Smooth muscle cell (in vitro differentiated cells): Measurements from ENCODE around the gene NFX1. TPM values are rescaled to one million over a fixed set of nuclear protein-coding genes. Genes with fewer than 3 reads are reported as not detected.
A peak's percentile ranks its signal among the peaks of the same experiment; 100 is the strongest.

Experiments used
- DNase-seq: peaks from one replicate; lab custom pipeline; 2025; ENCODE audit not compliant: unreplicated experiment; lab: John Stamatoyannopoulos, UW
- H2AFZ ChIP-seq: fragments of 200-600 bp; sonication (generic); 2 replicates; pipeline ENCODE4 v1.6.0; 2016; ENCODE audit warnings: antibody characterized with exemption, low read depth, mild to moderate bottlenecking
- H3F3A ChIP-seq: fragments of 200-600 bp; sonication (generic); 2 replicates; pipeline ENCODE4 v1.6.0; 2017; ENCODE audit warnings: antibody characterized with exemption, low read depth
- H3K27ac ChIP-seq: fragments of 200-600 bp; sonication (generic); 2 replicates; pipeline ENCODE4 v1.5.1; 2016; ENCODE audit warnings: low read depth, mild to moderate bottlenecking
- H3K27me3 ChIP-seq: fragments of 200-600 bp; sonication (generic); 2 replicates; pipeline ENCODE4 v1.6.1; 2016; ENCODE audit warnings: low read depth, mild to moderate bottlenecking
- H3K36me3 ChIP-seq: fragments of 200-600 bp; sonication (generic); 2 replicates; pipeline ENCODE4 v1.5.1; 2016; ENCODE audit warnings: low read depth
- H3K4me1 ChIP-seq: fragments of 200-600 bp; sonication (generic); 2 replicates; pipeline ENCODE4 v1.5.1; 2016; ENCODE audit warnings: low read depth
- H3K4me2 ChIP-seq: fragments of 200-600 bp; sonication (generic); 2 replicates; pipeline ENCODE4 v1.6.0; 2016; ENCODE audit warnings: mild to moderate bottlenecking
- H3K4me3 ChIP-seq: fragments of 200-600 bp; sonication (generic); 2 replicates; pipeline ENCODE4 v1.5.1; 2016; ENCODE audit warnings: mild to moderate bottlenecking
- H3K79me2 ChIP-seq: fragments of 200-600 bp; sonication (generic); 2 replicates; pipeline ENCODE4 v1.6.0; 2016; ENCODE audit warnings: low read depth, mild to moderate bottlenecking
- H3K9ac ChIP-seq: fragments of 200-600 bp; sonication (generic); 2 replicates; pipeline ENCODE4 v1.6.0; 2016; ENCODE audit warnings: low read depth
- H3K9me3 ChIP-seq: fragments of 200-600 bp; sonication (generic); replicated peaks from 2 replicates; pipeline ENCODE4 v1.5.1; 2016; ENCODE audit warnings: low read depth
- H4K20me1 ChIP-seq: fragments of 200-600 bp; sonication (generic); 2 replicates; pipeline ENCODE4 v1.6.0; 2016; ENCODE audit warnings: low read depth
- CTCF ChIP-seq: fragments of 200-600 bp; sonication (generic); IDR thresholded peaks from 2 replicates; pipeline ENCODE4 v1.5.1; 2017; ENCODE audit warnings: borderline replicate concordance, mild to moderate bottlenecking, antibody characterized with exemption; ENCODE audit not compliant: insufficient read depth, poor library complexity, severe bottlenecking
- WGBS: methylation state at CpG from one replicate; pipeline ENCODE4 v1.1.7; 2016; ENCODE audit warnings: low lambda C conversion rate; 5-methylcytosine and 5-hydroxymethylcytosine counted together
- polyA plus RNA-seq: library from polyadenylated mRNA; unstranded; fragments of >200 nt; fragmentation: Nextera tagmentation; extraction: Ambion mirVana; gene quantifications from 2 replicates; pipeline ENCODE4 v1.2.1, GENCODE V29; 2016
- total RNA-seq: library from RNA; depleted of rRNA; stranded (reverse); fragments of >200 nt; gene quantifications from 2 replicates; pipeline ENCODE4 v1.2.3, GENCODE V29; 2014

The NFX1 gene
- total and polyA plus RNA-seq, 2 experiments from 2014 or later = 19.3 to 22.8 TPM

GRCh38 chr9:33288828-33289483, 1.4 kb upstream of the NFX1 start:
- peak overlapping the region; percentile 85 for H3K4me2 ChIP-seq

GRCh38 chr9:33289496-33289895, 820 bp upstream of the NFX1 start:
- Histone ChIP-seq H2AFZ (no peak overlapping the region), H3K79me2 (peaks cover 36% of the 10 kb centered on the region), H3K9ac (peak overlapping the region; percentile 99), H3F3A (no peaks in the 10 kb centered on the region), H3K4me2 (peak overlapping the region; percentile 85), H3K9me3 (no peaks in the 10 kb centered on the region), H3K27me3 (no peaks in the 10 kb centered on the region), H3K27ac (peak overlapping the region; percentile 100), H3K4me3 (peak overlapping the region; percentile 65), H4K20me1 (no peaks in the 10 kb centered on the region), H3K36me3 (no peaks in the 10 kb centered on the region), H3K4me1 (peaks cover 2% of the 10 kb centered on the region)
- DNase-seq = no peak
- WGBS = 32% methylated on average over 8 of the region's 12 CpGs
- no peak for TF ChIP-seq CTCF

More at GRCh38 chr9:33288828-33289483, 1.4 kb upstream of the NFX1 start:
- Histone ChIP-seq H3K27ac (peak overlapping the region; percentile 100), H3K79me2 (peaks cover 30% of the 10 kb centered on the region), H3K36me3 (no peaks in the 10 kb centered on the region), H3K27me3 (no peaks in the 10 kb centered on the region), H4K20me1 (no peaks in the 10 kb centered on the region), H3K4me3 (no peak overlapping the region), H3F3A (no peaks in the 10 kb centered on the region), H3K9ac (peak overlapping the region; percentile 99), H3K9me3 (no peaks in the 10 kb centered on the region), H3K4me1 (peaks cover 2% of the 10 kb centered on the region), H2AFZ (no peak overlapping the region)
- DNase-seq = no peak
- TF ChIP-seq CTCF = no peak
- 98% methylated on average over 12 of the region's 14 CpGs for WGBS

GRCh38 chr9:33289936-33290246, 425 bp upstream of the NFX1 start:
- H3F3A ChIP-seq = no peaks in the 10 kb centered on the region
- no peaks in the 10 kb centered on the region for H3K36me3 ChIP-seq
- peaks cover 2% of the 10 kb centered on the region for H3K4me1 ChIP-seq
- H3K4me2 ChIP-seq = peak overlapping the region; percentile 85
- peaks cover 40% of the 10 kb centered on the region for H3K79me2 ChIP-seq
- WGBS = 0% methylated on average over 11 of the region's 14 CpGs
- peak overlapping the region; percentile 99 for H3K9ac ChIP-seq
- H2AFZ ChIP-seq = peak overlapping the region; percentile 69
- H3K27me3 ChIP-seq = no peaks in the 10 kb centered on the region
- no peaks in the 10 kb centered on the region for H4K20me1 ChIP-seq
- H3K4me3 ChIP-seq = peak overlapping the region; percentile 65
- DNase-seq = no peak
- no peak for TF ChIP-seq CTCF
- H3K27ac ChIP-seq = peak overlapping the region; percentile 100
- no peaks in the 10 kb centered on the region for H3K9me3 ChIP-seq

- H3K9ac ChIP-seq = peak overlapping the region; percentile 99
- H3K4me2 ChIP-seq = peak overlapping the region; percentile 86
- no peak for TF ChIP-seq CTCF
- H3K79me2 ChIP-seq = peaks cover 51% of the 10 kb centered on the region
- H4K20me1 ChIP-seq = peaks cover under 1% of the 10 kb centered on the region
- no peaks in the 10 kb centered on the region for H3K27me3 ChIP-seq
- H3K9me3 ChIP-seq = no peaks in the 10 kb centered on the region
- H2AFZ ChIP-seq = no peak overlapping the region
- peaks cover 3% of the 10 kb centered on the region for H3K36me3 ChIP-seq
- peaks cover 2% of the 10 kb centered on the region for H3K4me1 ChIP-seq
- no peaks in the 10 kb centered on the region for H3F3A ChIP-seq
- DNase-seq = no peak
- H3K27ac ChIP-seq = peak overlapping the region; percentile 100
- WGBS = 34% methylated on average over 7 of the region's 7 CpGs
- H3K4me3 ChIP-seq = peak overlapping the region; percentile 65
Measured at GRCh38 chr9:33291031-33291397, 698 bp downstream of the NFX1 start.
